ENCODE data around the gene PRKCH. TPM values are rescaled to one million over a fixed set of nuclear protein-coding genes. Genes with fewer than 3 reads are reported as not detected.

PRKCH gene
- total and polyA plus RNA-seq, 2 of the 13 experiments (the other 11 are each of a cell fraction or from before 2014, with no cell fraction given) = 0.48 to 1.3 TPM

DNA sequence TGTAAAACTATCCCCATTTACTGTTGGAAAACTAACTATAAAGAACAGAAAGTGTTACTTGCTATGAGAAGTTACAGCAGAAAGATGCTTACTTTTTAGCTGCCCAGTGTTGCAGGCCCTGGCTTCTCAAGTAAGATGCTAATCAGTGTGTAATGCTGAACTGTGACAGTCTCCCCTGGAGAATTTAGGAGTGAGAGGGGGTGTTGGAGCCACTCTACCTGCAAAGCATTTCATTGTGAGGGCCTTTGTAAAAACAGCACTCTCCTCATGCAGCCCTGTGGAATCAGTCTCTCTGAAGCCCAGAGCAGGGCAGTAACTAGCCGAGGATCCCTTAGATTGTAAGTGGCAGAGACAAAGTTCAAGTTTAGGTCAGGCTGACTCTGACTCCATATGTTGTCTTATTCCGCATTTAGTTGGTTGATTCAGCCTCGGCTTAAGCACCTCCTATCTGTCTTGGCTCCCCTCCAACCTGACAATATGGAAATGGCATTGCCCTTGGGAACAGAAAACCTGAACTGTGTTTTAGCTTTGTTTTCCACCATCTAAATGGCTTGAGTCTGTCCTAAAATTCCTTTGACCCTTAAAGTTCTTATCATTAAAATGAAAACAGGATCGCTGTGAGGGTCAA, 141.3 kb downstream of the PRKCH start (continued):
- TF ChIP-seq ZSCAN22 (CRISPR knock-in tag; IDR thresholded peaks at IDR 0.05) = no peak
- no peak for TF ChIP-seq HNRNPK (IDR thresholded peaks at IDR 0.05; ENCODE audit: low read depth, low read length, poor library complexity, severe bottlenecking)
- TF ChIP-seq, protein P1, sequence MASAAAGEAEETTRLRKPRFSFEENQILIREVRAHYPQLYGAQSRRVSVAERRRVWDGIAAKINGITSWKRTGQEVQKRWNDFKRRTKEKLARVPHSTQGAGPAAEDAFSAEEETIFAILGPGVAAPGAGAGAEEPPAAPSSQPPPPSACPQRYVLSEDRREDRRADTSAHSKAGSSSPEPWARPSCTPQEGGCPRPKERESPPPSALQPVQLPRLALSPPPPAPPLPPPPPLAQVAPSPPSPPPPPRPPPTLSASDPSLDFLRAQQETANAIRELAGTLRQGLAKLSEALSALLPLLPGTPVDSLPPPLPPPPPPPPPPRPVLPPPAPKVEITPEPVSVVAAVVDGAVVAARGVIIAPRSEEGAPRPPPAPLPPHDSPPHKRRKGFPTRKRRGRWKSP (CRISPR knock-in tag; IDR thresholded peaks at IDR 0.05) = no peak
- TF ChIP-seq, protein P2, sequence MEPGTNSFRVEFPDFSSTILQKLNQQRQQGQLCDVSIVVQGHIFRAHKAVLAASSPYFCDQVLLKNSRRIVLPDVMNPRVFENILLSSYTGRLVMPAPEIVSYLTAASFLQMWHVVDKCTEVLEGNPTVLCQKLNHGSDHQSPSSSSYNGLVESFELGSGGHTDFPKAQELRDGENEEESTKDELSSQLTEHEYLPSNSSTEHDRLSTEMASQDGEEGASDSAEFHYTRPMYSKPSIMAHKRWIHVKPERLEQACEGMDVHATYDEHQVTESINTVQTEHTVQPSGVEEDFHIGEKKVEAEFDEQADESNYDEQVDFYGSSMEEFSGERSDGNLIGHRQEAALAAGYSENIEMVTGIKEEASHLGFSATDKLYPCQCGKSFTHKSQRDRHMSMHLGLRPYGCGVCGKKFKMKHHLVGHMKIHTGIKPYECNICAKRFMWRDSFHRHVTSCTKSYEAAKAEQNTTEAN (CRISPR knock-in tag; conservative IDR thresholded peaks at IDR 0.05) = no peak
- TF ChIP-seq SRY (CRISPR knock-in tag; IDR thresholded peaks at IDR 0.05) = no peak
- no peak for TF ChIP-seq ZNF570 (CRISPR knock-in tag; IDR thresholded peaks at IDR 0.05; ENCODE audit: borderline replicate concordance)
- TF ChIP-seq FOXO1 (CRISPR knock-in tag; IDR thresholded peaks at IDR 0.05) = no peak
- no peak for TF ChIP-seq ZNF446 (CRISPR knock-in tag; IDR thresholded peaks at IDR 0.05)
- TF ChIP-seq REXO4 (CRISPR knock-in tag; IDR thresholded peaks at IDR 0.05; ENCODE audit: borderline replicate concordance) = no peak
- no peak for TF ChIP-seq STAT5B (CRISPR knock-in tag; IDR thresholded peaks at IDR 0.05)
- no peak for TF ChIP-seq FIP1L1 (IDR thresholded peaks at IDR 0.05; ENCODE audit: borderline replicate concordance, insufficient read depth, low read depth, low read length)
- no peak for TF ChIP-seq FLYWCH1 (CRISPR knock-in tag; IDR thresholded peaks at IDR 0.05)
- no peak for TF ChIP-seq ZBTB20 (CRISPR knock-in tag; IDR thresholded peaks at IDR 0.05; ENCODE audit: borderline replicate concordance, low read depth)
- peak; percentile 76; the same call in 1 of the 2 replicates for TF ChIP-seq RXRA (CRISPR knock-in tag; IDR thresholded peaks at IDR 0.05)
- TF ChIP-seq EP300 (IDR thresholded peaks at IDR 0.05; ENCODE audit: low read depth in 2 of 2, low read length in 2 of 2) = no peak
- no peak for TF ChIP-seq EP300 (CRISPR knock-in tag; IDR thresholded peaks at IDR 0.05; ENCODE audit: borderline replicate concordance)
- TF ChIP-seq, protein P3, sequence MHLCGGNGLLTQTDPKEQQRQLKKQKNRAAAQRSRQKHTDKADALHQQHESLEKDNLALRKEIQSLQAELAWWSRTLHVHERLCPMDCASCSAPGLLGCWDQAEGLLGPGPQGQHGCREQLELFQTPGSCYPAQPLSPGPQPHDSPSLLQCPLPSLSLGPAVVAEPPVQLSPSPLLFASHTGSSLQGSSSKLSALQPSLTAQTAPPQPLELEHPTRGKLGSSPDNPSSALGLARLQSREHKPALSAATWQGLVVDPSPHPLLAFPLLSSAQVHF (CRISPR knock-in tag; IDR thresholded peaks at IDR 0.05) = no peak
- TF ChIP-seq CEBPB (IDR thresholded peaks at IDR 0.05; ENCODE audit: borderline replicate concordance, low read depth, low read length) = no peak
- TF ChIP-seq, protein P4, sequence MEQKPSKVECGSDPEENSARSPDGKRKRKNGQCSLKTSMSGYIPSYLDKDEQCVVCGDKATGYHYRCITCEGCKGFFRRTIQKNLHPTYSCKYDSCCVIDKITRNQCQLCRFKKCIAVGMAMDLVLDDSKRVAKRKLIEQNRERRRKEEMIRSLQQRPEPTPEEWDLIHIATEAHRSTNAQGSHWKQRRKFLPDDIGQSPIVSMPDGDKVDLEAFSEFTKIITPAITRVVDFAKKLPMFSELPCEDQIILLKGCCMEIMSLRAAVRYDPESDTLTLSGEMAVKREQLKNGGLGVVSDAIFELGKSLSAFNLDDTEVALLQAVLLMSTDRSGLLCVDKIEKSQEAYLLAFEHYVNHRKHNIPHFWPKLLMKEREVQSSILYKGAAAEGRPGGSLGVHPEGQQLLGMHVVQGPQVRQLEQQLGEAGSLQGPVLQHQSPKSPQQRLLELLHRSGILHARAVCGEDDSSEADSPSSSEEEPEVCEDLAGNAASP (CRISPR knock-in tag; IDR thresholded peaks at IDR 0.05; ENCODE audit: borderline replicate concordance) = peak; percentile 47; the same call in 1 of the 2 replicates
- no peak for TF ChIP-seq GTF2F1 (IDR thresholded peaks at IDR 0.05; ENCODE audit: low read length)
- no peak for TF ChIP-seq MIXL1 (CRISPR knock-in tag; IDR thresholded peaks at IDR 0.05)
- TF ChIP-seq RARA (CRISPR knock-in tag; IDR thresholded peaks at IDR 0.05) = peak; percentile 93
- no peak for TF ChIP-seq PHF21A (CRISPR knock-in tag; IDR thresholded peaks at IDR 0.05)
- TF ChIP-seq KLF11 (CRISPR knock-in tag; IDR thresholded peaks at IDR 0.05) = no peak
- TF ChIP-seq, protein P5, sequence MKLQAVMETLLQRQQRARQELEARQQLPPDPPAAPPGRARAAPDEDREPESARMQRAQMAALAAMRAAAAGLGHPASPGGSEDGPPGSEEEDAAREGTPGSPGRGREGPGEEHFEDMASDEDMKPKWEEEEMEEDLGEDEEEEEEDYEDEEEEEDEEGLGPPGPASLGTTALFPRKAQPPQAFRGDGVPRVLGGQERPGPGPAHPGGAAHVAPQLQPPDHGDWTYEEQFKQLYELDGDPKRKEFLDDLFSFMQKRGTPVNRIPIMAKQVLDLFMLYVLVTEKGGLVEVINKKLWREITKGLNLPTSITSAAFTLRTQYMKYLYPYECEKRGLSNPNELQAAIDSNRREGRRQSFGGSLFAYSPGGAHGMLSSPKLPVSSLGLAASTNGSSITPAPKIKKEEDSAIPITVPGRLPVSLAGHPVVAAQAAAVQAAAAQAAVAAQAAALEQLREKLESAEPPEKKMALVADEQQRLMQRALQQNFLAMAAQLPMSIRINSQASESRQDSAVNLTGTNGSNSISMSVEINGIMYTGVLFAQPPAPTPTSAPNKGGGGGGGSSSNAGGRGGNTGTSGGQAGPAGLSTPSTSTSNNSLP (IDR thresholded peaks at IDR 0.05; ENCODE audit: low read depth, low read length) = no peak
- no peak for TF ChIP-seq ZZZ3 (CRISPR knock-in tag; IDR thresholded peaks at IDR 0.05; ENCODE audit: borderline replicate concordance)
